GM10266 (cell line): ENCODE data around the gene MYO16.

Experiments used
- DNase-seq: peaks from one replicate; pipeline ENCODE4 v3.0.0; 2012; ENCODE audit errors: extremely low spot score
- TF ChIP-seq, protein P1 (sequence below): IDR thresholded peaks from 2 replicates; pipeline ENCODE4 v1.5.1; 2012; ENCODE audit warnings: mild to moderate bottlenecking, low read depth; ENCODE audit not compliant: control insufficient read depth, insufficient read depth; ENCODE audit errors: missing control alignments

MYO16 gene

DNA sequence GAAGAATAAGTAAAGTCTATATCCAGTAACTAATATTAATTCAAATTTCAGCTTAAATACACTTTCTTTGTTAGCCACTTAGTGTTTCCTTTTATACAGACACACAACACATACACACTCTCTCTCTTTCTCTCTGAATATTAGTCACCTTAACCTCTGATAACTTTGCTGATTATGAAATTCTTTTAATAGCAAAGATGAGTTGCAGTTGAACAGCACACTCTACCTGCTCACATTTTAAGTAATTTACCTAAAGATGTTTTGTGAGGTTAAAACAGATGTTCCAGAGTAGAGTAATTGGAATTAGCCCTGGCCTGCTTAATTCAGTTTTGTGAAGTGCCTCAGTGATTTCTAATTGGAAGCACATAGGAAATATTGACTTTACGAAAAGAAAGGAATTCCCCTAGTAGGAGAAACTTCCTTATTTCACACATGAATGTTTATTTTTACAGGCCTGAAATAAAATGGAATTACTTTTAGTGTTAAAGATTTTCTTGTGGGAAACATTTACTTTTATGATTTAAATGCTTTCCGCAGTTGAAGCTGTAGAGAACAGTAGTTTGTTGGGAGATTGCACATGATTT is 184.3 kb downstream of the MYO16 start:
- no peak for DNase-seq
- TF ChIP-seq, protein P1, sequence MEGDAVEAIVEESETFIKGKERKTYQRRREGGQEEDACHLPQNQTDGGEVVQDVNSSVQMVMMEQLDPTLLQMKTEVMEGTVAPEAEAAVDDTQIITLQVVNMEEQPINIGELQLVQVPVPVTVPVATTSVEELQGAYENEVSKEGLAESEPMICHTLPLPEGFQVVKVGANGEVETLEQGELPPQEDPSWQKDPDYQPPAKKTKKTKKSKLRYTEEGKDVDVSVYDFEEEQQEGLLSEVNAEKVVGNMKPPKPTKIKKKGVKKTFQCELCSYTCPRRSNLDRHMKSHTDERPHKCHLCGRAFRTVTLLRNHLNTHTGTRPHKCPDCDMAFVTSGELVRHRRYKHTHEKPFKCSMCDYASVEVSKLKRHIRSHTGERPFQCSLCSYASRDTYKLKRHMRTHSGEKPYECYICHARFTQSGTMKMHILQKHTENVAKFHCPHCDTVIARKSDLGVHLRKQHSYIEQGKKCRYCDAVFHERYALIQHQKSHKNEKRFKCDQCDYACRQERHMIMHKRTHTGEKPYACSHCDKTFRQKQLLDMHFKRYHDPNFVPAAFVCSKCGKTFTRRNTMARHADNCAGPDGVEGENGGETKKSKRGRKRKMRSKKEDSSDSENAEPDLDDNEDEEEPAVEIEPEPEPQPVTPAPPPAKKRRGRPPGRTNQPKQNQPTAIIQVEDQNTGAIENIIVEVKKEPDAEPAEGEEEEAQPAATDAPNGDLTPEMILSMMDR = no peak

DNA sequence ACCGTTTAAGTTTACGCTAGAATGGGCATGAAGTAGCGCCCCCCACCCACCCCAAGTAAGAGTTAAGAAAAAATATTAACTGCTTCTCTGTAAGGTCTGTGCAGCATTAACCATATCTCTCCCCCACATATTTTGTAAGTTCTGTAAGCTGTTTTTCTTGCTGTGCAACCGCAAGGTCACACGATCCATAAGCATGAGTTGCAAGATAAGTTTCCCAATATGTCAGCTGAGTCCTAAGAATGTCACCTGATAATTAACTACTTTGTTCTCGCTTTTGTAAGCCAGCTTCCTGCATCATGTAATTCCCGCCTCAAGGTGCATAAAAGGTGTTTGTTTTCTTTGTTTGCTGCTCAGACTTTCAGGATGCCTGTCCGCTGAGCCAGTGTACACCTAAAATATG is 187.0 kb downstream of the MYO16 start:
- TF ChIP-seq, protein P1 = no peak
- DNase-seq = no peak

DNA sequence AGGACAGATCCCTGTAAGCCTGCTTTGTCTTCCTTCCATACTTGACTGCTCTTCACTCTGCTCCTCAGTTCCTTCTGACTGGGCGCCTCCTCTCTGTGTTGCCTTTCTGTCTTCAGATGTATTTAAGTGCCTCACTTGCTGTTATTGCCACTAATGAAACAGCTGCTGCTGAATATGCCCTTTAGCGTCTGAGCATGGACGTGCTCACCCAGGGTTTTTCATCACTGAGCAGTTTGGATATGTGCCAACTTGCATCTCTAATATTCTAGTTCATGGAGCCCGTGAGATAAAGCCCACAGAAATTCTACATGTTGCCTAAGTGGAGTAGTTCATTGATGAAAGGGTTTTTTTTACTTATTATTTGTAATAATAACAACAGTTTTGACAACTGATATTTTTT is 198.2 kb downstream of the MYO16 start:
- TF ChIP-seq, protein P1 = no peak
- no peak for DNase-seq

DNA sequence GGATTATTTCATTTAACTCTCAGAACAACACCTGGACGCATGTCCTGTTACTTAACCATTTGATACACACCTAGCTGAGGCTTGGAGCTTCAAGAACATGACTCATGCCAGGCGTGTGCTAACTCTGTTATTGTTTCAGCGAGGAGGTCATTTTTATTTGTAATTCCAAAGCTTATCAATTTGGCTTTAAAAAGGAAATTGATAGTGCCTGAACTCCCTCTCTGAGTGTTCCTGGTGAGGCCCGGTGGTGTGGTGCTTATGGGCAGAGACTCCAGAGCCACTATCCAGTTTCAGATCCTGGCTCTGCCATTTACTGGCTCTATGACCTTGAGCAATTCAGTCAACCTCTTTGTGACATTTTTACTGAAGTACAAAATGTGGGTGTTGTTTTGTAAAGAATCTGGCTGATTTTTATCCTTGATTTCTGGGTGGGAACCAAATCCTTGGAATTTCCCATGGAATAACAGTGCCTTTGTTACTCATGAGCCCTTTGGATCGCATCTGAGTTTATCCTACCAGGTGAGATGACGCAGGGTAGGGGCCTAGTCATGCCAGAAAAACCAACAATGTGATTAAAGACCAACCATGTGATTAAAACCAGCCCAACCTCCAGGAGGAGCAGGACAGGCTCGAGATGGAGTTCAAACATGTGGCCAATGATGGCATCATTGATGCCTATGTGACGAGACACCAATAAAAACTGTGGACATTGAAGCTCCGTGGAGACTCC is 198.8 kb downstream of the MYO16 start:
- DNase-seq = no peak
- TF ChIP-seq, protein P1 = no peak

- TF ChIP-seq, protein P1 = no peak
- DNase-seq = no peak
These were observed 201.5 kb downstream of the MYO16 start for GRCh38 chr13:108830916-108831315.

DNA sequence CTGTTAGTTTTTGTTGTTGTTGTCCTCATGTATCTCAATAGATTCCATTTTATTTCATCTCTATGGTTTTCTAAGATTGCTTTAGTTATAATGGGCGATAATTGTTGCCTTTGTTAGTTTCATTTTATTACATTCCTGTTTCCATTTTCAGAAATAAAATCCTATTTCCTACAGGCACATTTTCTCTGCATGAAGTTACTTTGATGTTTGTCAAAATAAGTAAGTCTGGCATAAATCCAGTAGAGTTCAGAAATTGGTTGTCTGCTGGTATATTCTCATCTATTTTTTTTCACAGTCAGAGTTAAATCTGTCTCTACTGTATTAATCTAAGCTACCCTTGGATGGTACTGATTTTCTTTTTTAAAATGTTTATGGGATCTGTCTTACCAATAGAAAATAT is 204.1 kb downstream of the MYO16 start:
- TF ChIP-seq, protein P1 = no peak
- no peak for DNase-seq

DNA sequence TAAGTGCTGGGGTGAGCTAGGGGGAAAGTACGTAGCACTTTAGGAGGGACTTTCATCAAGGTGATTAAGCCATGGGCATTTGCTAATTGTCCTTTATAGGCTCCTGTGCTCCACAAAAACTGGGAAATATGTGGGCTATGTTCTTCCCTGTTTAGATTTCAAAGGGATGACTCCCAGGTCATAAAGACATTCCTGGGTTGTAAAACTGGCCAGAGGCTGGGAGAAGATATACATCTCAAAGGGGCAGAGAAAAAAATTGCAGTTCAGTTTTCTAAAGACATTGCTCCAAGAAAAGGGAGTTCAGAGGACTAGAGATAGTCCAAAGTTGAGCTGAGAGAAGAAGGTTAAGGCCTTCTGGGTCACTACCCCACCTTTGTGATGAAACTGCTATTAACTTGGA is 204.8 kb downstream of the MYO16 start:
- TF ChIP-seq, protein P1 = no peak

More for the DNA sequence above, 204.8 kb downstream of the MYO16 start:
- DNase-seq = no peak
